GM12801 (cell line): Measurements from ENCODE around the gene EGR2.

Experiments used
- CTCF ChIP-seq: IDR thresholded peaks from one replicate; pipeline ENCODE4 v1.5.1; 2011; ENCODE audit warnings: control low read depth; ENCODE audit not compliant: insufficient read length; ENCODE audit errors: extremely low read depth

The EGR2 gene

GRCh38 chr10:62792261-62792660, 23.9 kb downstream of the EGR2 start:
- TF ChIP-seq CTCF: no peak

GRCh38 chr10:62790571-62790970, 25.6 kb downstream of the EGR2 start:
- TF ChIP-seq CTCF: no peak

- TF ChIP-seq CTCF: no peak
Measured at GRCh38 chr10:62790019-62790555, 26.1 kb downstream of the EGR2 start.

DNA sequence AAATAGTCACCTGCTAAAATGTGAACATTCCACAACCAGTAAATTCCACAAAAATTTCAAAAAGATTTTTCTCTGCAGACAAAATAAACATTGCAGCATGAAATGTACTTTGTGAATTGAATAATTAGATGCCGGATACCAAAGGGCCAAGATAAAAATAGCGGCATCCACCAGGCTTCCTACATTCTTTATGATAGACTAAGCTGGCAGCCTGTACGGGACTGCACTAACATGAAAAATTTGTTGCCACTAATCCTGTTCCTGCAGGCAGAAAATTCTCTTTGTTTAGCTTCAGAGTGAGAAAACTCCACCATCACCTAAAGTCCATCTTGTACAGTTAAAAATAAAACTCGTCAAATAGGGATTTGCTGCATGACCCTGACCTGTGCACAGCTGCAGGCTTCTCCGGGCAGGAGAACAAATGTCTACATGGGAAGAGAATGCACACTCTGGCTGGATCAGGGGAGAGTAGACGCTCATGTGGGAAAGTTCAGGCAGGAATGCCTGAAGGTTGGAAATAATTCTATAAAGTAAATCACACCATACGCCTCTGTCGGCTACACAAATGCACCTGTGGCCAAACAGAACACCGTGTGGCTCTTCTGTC, 27.2 kb downstream of the EGR2 start:
- no peak for TF ChIP-seq CTCF

GRCh38 chr10:62779487-62780248, 36.5 kb downstream of the EGR2 start:
- no peak for TF ChIP-seq CTCF

- TF ChIP-seq CTCF: no peak
Measured at GRCh38 chr10:62778125-62778524, 38.0 kb downstream of the EGR2 start.

DNA sequence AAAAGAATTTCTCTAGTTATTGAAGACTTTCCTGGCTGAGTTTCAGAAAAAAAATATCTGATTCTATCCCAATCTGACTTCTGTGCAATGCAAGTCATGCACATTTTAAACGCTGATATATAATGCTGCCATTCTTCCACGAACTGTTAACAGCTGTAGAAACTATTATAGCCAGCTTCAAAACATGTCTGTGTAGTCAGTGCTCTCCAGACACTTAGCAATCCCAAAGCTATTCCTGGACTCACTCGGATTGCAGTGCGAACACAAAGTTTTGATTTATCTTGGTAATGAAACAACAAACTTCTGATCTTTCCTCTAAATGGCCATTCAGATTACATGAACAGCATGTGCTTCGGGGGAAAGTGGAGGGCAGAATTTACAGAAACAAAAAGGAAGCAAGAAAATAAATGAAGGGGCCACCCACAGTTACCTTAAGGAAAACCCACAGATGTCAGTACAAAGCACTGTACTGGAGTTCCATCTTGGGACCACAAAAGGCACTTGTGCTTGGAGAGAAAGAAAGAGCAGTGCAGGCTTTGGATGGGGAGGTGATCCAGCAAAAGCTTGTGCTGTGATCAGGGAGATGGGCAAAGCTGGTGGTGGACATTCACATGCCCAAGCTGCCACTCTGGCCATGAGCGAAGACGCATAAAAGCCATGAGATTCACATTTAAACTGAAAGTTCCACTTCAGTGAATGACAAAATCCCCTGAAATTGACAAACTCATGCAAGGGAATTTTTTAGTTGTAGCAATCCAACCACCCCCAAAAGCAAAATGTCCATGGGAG, 43.8 kb downstream of the EGR2 start:
- no peak for TF ChIP-seq CTCF
